Astrocyte (in vitro differentiated cells and primary cell): Measurements from ENCODE around the gene WBP1. TPM values are rescaled to one million over a fixed set of nuclear protein-coding genes. Genes with fewer than 3 reads are reported as not detected.

Experiments
- DNase-seq: peaks from one replicate; pipeline ENCODE4 v3.0.0-alpha.2; 2010; ENCODE audit warnings: low read depth
- FAIRE-seq: peaks from 2 replicates; lab custom pipeline; 2011; peaks lifted over from hg19 to GRCh38; lab: Jason Lieb, UNC
- H2AFZ ChIP-seq: 2 replicates; pipeline ENCODE4 v1.6.0; 2012; ENCODE audit warnings: low read depth, low read length, inconsistent platforms
- H3K27ac ChIP-seq: 2 replicates; pipeline ENCODE4 v1.5.1; 2011; ENCODE audit warnings: low read depth, low read length, inconsistent platforms
- H3K27me3 ChIP-seq: 2 replicates; pipeline ENCODE4 v1.6.0; 2011; ENCODE audit warnings: low read length, inconsistent platforms; ENCODE audit not compliant: insufficient read depth
- H3K36me3 ChIP-seq: 2 replicates; pipeline ENCODE4 v1.5.1; 2011; ENCODE audit warnings: low read length, inconsistent platforms; ENCODE audit not compliant: insufficient read depth
- H3K4me1 ChIP-seq: 2 replicates; pipeline ENCODE4 v1.5.1; 2011; ENCODE audit warnings: low read length, inconsistent platforms; ENCODE audit not compliant: insufficient read depth
- H3K4me2 ChIP-seq: 2 replicates; pipeline ENCODE4 v1.6.0; 2012; ENCODE audit warnings: low read length, inconsistent platforms
- H3K4me3 ChIP-seq: 2 replicates; pipeline ENCODE4 v1.5.1; 2011; ENCODE audit warnings: low read depth, mild to moderate bottlenecking, low read length, inconsistent platforms; ENCODE audit not compliant: insufficient read depth
- H3K79me2 ChIP-seq: 2 replicates; pipeline ENCODE4 v1.6.0; 2012; ENCODE audit warnings: mild to moderate bottlenecking, low read length, inconsistent platforms; ENCODE audit not compliant: insufficient read depth
- H3K9ac ChIP-seq: 2 replicates; pipeline ENCODE4 v1.6.0; 2012; ENCODE audit warnings: mild to moderate bottlenecking, low read length, inconsistent platforms
- H3K9me3 ChIP-seq: 2 replicates; pipeline ENCODE4 v1.5.1; 2012; ENCODE audit warnings: low read depth, mild to moderate bottlenecking, low read length, inconsistent platforms; ENCODE audit not compliant: insufficient read depth
- H4K20me1 ChIP-seq: 2 replicates; pipeline ENCODE4 v1.6.0; 2012; ENCODE audit warnings: low read length, inconsistent platforms; ENCODE audit not compliant: insufficient read depth
- H3K27ac Mint-ChIP-seq: one replicate; pipeline ENCODE4 v1.8.0; 2021; ENCODE audit warnings: mild to moderate bottlenecking, mixed read lengths; ENCODE audit not compliant: unreplicated experiment
- H3K27me3 Mint-ChIP-seq: one replicate; pipeline ENCODE4 v1.8.0; 2021; ENCODE audit warnings: low read depth, mixed read lengths; ENCODE audit not compliant: unreplicated experiment
- H3K36me3 Mint-ChIP-seq: one replicate; pipeline ENCODE4 v1.8.0; 2021; ENCODE audit warnings: low read depth, mixed read lengths; ENCODE audit not compliant: unreplicated experiment
- H3K4me1 Mint-ChIP-seq: one replicate; pipeline ENCODE4 v1.8.0; 2021; ENCODE audit warnings: low read depth, mixed read lengths; ENCODE audit not compliant: unreplicated experiment
- H3K4me3 Mint-ChIP-seq: one replicate; pipeline ENCODE4 v1.8.0; 2021; ENCODE audit warnings: mild to moderate bottlenecking, moderate library complexity, mixed read lengths; ENCODE audit not compliant: unreplicated experiment
- H3K9me3 Mint-ChIP-seq: one replicate; pipeline ENCODE4 v1.8.0; 2021; ENCODE audit warnings: mild to moderate bottlenecking, mixed read lengths; ENCODE audit not compliant: unreplicated experiment
- EZH2 ChIP-seq: IDR thresholded peaks from 2 replicates; pipeline ENCODE4 v1.6.1; 2012; ENCODE audit warnings: mild to moderate bottlenecking, low read length, inconsistent platforms; ENCODE audit not compliant: insufficient read depth
- total RNA-seq: library from RNA; stranded (reverse); gene quantifications from 2 replicates; pipeline ENCODE4 v1.2.1, GENCODE V29; 2021
- TF ChIP-seq, protein P1 (sequence below): IDR thresholded peaks from 2 replicates; pipeline ENCODE4 v1.5.1; 2011; ENCODE audit warnings: low read depth, mild to moderate bottlenecking, inconsistent platforms, low read length, moderate library complexity; ENCODE audit not compliant: insufficient read depth

Gene WBP1
- total RNA-seq, 1 donor from 2014 or later: 56.4 TPM

DNA sequence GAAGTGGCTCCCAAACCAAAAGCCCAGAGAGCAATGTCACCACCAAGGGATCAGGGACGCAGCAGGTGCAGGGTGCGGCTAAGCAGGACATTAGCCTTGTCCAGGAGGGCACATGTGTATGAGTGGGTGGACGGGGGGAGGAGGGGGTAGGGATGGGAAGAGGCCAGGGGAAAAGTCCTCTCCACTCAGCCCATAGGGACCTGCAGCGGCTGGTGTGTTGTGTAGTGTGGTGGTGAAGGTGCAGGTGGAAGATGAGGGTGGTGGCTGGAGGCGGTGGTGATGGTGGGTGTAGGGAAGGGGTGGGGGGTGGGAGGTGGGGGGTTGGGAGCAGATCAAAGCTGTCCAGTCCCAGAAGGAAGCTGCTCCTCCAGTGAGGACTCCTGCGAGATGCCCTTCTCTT, 40.5 kb upstream of the WBP1 start:
- Histone ChIP-seq H3K4me3 (no peak overlapping the region), H3K9ac (no peak overlapping the region), H2AFZ (no peak overlapping the region), H3K27ac (no peak overlapping the region), H3K27me3 (peaks cover 8% of the 10 kb centered on the region), H3K4me2 (no peak overlapping the region), H3K79me2 (no peaks in the 10 kb centered on the region), H3K36me3 (no peaks in the 10 kb centered on the region), H3K9me3 (no peaks in the 10 kb centered on the region), H3K4me1 (peaks cover 26% of the 10 kb centered on the region), H4K20me1 (no peaks in the 10 kb centered on the region)
- Mint-ChIP-seq H3K9me3 (no peaks in the 10 kb centered on the region), H3K27ac (no peak overlapping the region), H3K4me3 (no peak overlapping the region), H3K4me1 (peaks cover 3% of the 10 kb centered on the region), H3K27me3 (peaks cover 20% of the 10 kb centered on the region), H3K36me3 (no peaks in the 10 kb centered on the region)
- TF ChIP-seq EZH2: no peak
- TF ChIP-seq, protein P1, sequence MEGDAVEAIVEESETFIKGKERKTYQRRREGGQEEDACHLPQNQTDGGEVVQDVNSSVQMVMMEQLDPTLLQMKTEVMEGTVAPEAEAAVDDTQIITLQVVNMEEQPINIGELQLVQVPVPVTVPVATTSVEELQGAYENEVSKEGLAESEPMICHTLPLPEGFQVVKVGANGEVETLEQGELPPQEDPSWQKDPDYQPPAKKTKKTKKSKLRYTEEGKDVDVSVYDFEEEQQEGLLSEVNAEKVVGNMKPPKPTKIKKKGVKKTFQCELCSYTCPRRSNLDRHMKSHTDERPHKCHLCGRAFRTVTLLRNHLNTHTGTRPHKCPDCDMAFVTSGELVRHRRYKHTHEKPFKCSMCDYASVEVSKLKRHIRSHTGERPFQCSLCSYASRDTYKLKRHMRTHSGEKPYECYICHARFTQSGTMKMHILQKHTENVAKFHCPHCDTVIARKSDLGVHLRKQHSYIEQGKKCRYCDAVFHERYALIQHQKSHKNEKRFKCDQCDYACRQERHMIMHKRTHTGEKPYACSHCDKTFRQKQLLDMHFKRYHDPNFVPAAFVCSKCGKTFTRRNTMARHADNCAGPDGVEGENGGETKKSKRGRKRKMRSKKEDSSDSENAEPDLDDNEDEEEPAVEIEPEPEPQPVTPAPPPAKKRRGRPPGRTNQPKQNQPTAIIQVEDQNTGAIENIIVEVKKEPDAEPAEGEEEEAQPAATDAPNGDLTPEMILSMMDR: no peak
- FAIRE-seq (no peak), DNase-seq (no peak)

DNA sequence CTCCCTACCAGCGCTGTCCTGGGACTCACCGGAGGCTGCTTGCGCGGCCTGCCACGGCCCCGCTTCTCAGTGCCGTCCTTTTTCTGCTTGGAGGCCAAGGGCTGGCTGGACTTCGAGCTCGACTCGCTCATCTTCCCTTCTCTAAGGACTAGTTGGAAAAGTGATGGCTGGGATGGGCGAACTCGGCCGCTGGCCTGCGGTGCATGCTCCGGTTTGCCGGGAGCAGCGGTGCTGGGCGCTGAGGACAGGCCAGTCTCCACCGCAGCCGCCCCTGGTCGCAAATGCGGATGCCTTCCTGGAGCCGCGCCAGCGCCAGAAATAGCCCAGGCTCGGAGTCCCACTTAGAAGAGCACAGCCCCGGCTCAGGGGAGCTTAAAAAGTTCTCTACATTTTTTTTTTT, 39.9 kb upstream of the WBP1 start:
- DNase-seq: no peak
- H3K9me3 ChIP-seq: no peaks in the 10 kb centered on the region
- peaks cover 14% of the 10 kb centered on the region for H3K27me3 Mint-ChIP-seq
- H4K20me1 ChIP-seq: no peaks in the 10 kb centered on the region
- H3K36me3 Mint-ChIP-seq: no peaks in the 10 kb centered on the region
- H3K4me1 Mint-ChIP-seq: peaks cover 4% of the 10 kb centered on the region
- peaks cover 26% of the 10 kb centered on the region for H3K4me1 ChIP-seq
- no peaks in the 10 kb centered on the region for H3K79me2 ChIP-seq
- peaks cover 8% of the 10 kb centered on the region for H3K27me3 ChIP-seq
- no peak overlapping the region for H2AFZ ChIP-seq
- H3K36me3 ChIP-seq: no peaks in the 10 kb centered on the region
- TF ChIP-seq EZH2: no peak
- TF ChIP-seq, protein P1: no peak
- no peak overlapping the region for H3K27ac ChIP-seq
- no peaks in the 10 kb centered on the region for H3K9me3 Mint-ChIP-seq
- H3K4me2 ChIP-seq: no peak overlapping the region
- no peak for FAIRE-seq
- H3K4me3 Mint-ChIP-seq: no peak overlapping the region
- H3K4me3 ChIP-seq: no peak overlapping the region
- no peak overlapping the region for H3K27ac Mint-ChIP-seq
- H3K9ac ChIP-seq: no peak overlapping the region

DNA sequence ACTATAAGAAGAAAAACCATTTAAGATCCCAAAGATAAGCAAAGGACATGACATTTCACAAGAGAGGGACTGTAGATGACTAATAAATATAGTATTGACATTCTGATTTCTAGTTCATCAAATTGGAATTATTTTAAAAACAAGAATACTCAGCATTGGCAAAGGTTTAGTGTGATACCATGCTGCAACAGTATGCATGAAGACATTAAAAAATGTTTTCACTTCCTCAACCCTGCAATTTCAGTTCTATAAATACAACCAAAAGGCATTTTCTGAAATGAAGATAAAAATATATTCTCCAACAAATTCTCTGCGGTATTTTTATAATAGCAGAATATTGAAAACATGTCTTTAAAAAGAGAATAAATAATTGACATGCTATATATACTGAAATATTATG, 38.9 kb upstream of the WBP1 start:
- H3K27ac Mint-ChIP-seq: no peak overlapping the region
- TF ChIP-seq EZH2: no peak
- TF ChIP-seq, protein P1: no peak

More for the DNA sequence above, 38.9 kb upstream of the WBP1 start:
- no peaks in the 10 kb centered on the region for H3K79me2 ChIP-seq
- Mint-ChIP-seq H3K4me1 (peaks cover 11% of the 10 kb centered on the region), H3K36me3 (peaks cover 3% of the 10 kb centered on the region), H3K9me3 (no peaks in the 10 kb centered on the region), H3K27me3 (peaks cover 8% of the 10 kb centered on the region), H3K4me3 (no peak overlapping the region)
- H2AFZ ChIP-seq: no peak overlapping the region
- H3K27ac ChIP-seq: no peak overlapping the region
- no peak overlapping the region for H3K9ac ChIP-seq
- no peak for FAIRE-seq
- peaks cover 27% of the 10 kb centered on the region for H3K4me1 ChIP-seq
- no peaks in the 10 kb centered on the region for H3K36me3 ChIP-seq
- no peaks in the 10 kb centered on the region for H4K20me1 ChIP-seq
- no peak overlapping the region for H3K4me3 ChIP-seq
- H3K27me3 ChIP-seq: peaks cover 8% of the 10 kb centered on the region
- H3K9me3 ChIP-seq: no peaks in the 10 kb centered on the region
- H3K4me2 ChIP-seq: no peak overlapping the region
- DNase-seq: no peak
